NCI-H1436 treated with DMSO at 0.1 percent for 48 hours (cell line): ENCODE data around the gene PREX1.
"Not testable (repeated sequence)": the region's sequence is repeated elsewhere in the genome, so short reads cannot be mapped to it uniquely, and the experiment has no call there.

Source experiments
- DNase-seq: peaks from one replicate; lab custom pipeline; 2025; lab: John Stamatoyannopoulos, UW

The PREX1 gene

DNA sequence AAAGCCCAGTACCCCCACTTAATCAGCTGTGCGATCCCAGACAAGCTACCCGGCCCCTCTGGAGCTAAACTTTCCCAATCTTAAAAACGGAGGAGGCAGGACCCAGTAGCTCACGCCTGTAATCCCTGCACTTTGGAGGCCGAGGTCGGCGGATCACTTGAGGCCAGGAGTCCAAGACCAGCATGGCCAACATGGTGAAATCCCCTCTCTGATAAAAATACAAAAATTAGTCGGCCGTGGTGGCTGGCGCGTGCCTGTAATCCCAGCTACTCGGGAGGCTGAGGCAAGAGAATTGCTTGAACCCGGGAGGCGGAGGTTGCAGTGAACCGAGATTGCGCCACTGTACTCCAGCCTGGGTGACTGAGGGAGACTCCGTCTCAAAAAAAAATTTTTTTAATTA lies 1.3 kb downstream of the PREX1 start:
- not testable (repeated sequence) for DNase-seq

DNA sequence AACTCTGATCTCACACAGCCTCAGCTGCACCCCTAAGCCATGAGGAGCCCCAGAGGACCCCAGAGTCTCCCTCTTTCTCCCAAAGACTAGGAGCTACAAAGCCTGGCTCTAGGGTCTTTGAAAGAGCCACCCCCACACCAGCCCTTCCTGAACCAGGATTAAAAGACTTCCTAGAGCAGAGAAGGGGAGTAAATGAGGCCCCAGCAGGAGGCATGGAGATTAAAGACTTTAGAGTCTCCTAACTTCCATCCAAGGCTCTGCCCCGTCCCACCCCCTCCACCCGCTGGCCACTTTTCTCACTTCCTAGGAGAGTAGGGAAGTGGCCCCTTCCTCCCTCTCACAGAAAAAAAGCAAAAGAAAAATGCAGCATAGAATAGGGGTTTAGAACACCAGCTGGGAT lies 1.7 kb downstream of the PREX1 start:
- no peak for DNase-seq

DNA sequence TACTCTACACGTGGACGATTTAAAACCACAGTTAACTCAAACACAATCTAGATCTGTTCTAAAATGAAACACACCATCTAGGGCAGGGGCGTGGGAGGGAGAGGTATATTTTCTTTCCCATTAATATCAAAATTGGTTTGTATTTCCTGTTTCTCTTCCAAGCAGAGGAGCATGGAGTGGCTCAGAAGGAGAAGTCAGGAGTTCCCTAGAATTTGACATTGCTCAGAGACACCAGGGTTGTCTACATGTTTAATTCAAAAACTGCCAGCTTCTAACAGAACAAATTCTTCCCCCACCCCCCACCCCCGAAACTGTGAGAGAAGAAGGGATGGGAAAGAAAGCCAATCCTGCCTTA lies 2.3 kb downstream of the PREX1 start:
- DNase-seq = no peak

DNA sequence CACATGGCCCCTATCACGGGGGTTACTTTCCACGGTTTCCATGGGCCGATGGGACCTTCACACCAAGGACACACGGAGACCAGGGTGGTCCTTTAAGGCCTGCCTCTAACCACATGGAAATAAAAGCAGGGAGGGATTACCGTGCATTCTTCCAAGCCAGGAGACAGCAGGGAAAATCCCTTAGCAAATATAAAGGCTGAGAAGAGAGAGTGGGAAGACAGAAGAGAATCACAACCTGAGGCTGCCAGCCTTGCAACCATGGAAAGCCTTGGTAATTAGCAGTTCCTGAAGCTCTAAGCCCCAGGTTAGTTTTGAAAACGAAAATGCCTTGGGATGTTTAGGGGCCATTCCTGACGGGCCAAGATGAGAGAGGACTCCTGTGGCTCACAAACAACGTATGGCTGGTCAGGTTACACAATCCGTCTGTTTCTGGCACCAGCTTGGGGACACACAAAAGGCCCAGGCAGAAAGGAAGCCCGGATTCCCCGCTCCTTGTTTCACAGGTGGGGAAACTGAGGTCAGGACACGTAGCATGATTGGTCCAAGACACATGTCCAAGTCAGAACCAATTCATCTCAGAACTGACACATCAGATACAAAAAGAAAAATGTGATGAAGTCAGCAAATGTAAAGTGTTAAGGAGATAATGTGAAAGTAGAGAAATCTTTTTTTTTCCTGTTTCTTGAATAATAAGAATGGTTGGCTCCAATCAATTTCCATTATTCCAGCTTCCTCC lies 2.8 kb downstream of the PREX1 start:
- no peak for DNase-seq

DNA sequence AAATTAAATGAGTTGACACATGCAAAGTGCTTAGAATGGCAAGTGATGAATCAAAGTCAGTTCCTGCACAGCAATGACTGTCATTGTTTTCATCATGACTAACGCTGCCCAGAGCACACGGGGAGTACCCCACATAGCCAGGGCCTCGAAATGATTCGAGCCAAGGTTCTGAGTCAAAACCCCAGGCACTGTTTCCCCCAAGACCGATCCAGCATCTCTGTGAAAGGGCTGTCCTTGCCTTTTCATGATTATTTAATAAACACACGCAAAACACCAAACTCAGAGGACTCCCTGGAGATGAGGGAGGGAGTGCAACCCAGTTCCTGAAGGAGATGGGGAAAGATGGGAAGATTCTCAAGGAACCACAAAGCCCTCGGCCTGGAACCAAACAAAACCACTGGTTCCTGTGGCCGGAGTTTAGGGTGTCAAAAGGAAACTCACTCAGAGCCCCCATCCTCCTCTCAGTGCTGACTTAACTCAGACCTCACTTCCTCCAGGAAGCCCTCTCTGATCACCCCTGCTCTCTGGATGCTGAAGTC lies 3.8 kb downstream of the PREX1 start:
- DNase-seq = no peak

DNA sequence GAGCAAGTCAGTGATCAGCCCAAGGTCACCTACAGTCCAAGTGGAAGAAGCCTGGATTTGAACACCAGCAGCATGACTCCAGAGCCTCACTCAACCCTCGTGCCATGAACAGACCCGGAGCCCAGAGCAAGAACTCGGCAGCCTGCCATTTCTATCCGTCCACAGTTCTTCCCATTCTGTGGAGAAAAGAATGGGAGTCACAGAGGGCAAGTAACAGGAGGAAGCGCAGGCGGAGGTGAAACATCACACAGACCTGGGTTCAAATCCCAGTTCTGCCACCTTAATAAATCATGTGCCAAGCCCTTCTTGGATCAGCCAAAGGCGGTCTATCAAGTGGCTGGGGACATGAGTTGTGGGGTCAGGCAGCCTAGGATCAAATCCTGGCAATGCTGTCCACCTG lies 4.3 kb downstream of the PREX1 start:
- no peak for DNase-seq

DNA sequence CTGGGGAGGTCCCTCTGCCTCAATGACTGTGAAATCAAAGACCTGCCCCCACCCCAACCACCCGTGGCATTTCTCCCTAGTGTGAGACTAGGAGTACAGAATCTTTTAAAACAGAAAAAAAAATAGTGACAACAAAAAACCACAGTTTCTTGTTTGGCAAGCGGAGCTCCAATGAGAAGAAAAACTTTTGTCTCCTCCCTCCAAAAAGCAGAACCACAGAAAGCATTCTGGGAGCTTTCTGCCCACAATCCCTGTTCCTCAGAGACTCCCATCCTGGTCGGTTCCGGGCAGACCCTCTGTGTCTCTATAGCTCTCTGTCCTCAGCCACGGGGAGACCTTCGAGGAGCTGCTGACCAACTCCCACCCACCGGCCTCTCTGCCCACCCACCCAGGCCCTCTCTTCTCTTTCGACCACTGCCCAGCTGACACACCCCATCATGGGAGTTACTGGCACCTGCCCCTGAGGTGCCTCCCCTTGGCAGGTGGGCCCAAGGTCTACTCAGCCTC lies 4.9 kb downstream of the PREX1 start:
- DNase-seq = no peak

DNA sequence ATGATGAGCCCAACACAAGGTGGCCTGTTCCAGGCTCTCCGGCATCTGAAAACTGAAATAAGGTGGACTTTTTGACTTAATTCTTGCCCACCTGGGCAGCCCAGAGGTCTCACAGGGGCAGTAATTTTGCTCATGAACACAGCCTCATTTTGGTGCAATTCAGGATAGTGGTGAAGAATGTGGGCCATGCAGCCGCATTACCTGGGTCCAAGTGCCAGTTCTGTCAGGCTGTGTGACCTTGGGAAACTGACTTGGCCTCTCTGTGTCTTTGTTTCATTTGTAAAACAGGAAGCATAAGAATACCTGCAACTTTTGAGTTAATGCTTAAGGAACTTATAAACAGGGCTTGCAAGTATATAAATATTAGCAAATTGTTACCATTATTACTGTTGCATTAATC lies 5.6 kb downstream of the PREX1 start:
- DNase-seq = no peak

DNA sequence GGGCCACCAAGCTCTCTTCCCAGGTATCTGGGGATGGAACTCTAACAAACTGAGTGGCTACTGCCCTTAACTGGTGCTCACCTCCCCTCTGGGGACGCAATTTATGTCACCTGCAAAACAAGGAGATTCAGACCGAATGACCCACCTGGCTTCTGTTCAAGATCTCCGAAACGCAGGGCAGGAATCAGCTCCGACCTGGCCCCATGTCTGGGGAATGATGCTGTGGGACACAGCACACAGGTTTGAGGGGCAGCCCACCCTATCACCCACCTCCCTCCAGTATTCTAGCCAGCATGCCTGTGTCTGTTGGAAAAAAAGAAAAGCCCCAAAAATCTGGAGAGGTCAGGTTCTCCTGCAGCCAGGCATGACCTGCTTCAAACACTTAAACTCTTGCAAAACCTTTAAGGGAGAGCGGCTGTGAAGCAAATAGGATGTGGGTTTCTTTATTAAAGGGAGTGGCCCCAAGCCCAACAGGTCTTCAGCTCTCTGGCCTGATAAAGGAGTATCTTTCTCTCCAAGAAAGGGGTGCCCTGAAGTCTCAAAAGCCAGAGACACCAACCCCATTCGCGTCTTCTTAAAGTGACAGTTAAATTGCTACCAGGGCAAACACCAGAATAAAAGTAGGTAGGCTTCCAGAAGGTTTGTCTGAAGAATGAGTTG lies 6.4 kb downstream of the PREX1 start:
- DNase-seq = no peak

DNA sequence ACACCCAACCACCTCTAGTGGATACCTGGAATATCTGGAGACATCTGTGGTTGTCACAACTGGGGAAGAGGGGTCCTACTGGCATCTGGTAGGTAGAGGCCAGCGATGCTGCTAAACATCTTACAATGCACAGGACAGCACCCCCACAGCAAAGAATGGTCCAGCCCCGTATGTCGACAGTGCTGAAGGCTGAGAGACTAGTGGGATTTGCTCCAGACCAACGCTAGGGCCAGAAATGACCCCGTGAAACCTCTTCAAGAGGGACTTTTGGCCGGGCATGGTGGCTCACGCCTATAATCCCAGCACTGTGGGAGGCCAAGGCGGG lies 7.2 kb downstream of the PREX1 start:
- no peak for DNase-seq

DNA sequence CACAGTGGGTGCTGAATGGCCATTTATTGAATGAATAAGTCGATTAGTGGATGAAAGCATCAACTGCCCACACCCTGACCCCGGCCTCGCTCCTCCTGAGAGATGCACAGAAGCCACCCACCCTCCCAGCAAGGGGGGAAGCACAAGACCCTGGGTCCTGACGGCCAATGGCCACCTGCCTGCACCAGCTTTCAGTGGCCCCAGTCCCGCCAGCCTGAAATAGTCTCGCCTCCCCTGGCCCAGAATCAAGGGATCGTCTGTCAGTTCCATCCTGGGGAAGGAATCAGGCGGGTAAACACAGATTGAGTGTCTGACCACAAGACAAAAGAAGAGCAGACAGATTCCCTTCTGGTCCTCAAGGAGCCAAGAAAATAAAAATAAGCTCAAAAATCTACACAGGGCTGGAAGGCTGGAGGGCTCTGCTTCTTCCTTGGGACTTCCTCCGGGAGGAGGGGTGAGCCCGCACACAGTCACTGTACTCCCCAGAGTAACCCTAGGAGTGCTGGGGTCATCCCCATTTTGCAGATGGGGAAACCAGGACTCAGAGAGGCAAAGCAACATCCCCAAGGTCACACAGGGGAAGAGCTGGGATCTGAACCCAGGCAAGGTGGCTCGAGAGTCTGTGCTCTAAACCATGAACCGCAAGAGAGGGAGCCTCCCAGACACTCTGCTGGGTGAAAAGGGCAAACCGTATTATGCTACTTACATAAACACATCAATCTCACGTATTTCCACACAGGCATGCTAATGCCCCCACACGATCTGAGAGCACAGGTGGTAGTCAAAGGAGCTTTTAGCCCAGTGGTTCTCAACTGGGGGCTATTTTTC lies 7.8 kb downstream of the PREX1 start:
- no peak for DNase-seq

DNA sequence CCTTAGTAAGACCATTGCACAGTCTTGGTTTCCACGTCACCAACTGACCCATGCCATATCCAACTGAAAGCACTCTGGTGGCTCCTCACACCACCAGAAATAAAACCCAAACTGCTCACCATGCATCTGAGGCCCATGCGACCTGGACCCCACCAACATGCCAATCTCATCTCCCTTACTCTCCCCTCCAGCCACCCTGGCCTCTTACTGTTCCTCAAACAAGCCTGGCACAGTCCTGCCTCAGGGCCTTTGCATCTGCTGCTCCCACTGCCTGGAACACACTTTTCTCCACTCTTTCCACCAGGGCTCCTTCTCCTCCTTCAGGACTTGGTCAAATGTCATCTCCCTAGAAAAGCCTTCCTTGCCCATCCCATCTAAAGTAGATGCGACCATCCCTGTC lies 8.7 kb downstream of the PREX1 start:
- DNase-seq = no peak

DNA sequence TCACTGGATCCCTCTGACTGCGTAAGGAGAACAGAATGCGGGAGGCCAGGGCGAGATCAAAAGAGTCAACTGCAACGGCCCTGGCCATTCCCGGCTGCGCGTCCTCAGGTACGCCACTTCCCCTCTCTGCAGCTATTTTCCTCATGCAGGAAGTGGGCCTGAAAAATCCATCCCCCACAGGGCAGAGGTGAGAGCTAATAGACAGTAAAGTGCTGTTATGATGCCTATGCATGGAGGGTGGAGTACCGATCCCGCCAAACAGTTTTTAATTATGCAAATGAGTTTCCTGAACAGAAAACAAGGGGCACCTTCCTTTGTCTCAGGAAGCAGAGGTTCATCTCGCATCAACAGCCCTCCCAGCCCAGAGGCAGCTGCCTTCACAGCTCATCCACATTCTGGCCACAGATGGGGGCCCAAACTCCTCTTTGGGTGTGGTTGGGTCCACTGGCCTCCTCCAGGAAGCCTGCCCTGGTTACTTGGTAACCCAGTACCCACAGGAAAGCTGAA lies 9.3 kb downstream of the PREX1 start:
- DNase-seq = no peak

DNA sequence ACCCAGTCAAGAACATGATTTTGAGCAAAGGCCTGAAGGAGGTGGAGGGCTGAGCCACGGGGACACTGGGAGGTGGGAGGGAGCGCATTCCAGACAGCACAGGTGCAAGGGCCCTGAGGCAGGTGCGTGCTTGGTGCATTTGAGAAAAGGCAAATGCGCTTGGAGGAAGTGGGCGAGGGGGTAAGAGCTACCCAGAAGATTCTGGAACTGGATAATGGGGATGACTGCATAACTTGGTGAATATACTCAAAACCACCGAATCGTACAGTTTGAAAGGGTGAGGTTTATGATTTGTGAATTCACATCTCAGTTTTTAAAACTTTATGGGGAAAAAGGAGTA lies 9.8 kb downstream of the PREX1 start:
- DNase-seq = no peak

DNA sequence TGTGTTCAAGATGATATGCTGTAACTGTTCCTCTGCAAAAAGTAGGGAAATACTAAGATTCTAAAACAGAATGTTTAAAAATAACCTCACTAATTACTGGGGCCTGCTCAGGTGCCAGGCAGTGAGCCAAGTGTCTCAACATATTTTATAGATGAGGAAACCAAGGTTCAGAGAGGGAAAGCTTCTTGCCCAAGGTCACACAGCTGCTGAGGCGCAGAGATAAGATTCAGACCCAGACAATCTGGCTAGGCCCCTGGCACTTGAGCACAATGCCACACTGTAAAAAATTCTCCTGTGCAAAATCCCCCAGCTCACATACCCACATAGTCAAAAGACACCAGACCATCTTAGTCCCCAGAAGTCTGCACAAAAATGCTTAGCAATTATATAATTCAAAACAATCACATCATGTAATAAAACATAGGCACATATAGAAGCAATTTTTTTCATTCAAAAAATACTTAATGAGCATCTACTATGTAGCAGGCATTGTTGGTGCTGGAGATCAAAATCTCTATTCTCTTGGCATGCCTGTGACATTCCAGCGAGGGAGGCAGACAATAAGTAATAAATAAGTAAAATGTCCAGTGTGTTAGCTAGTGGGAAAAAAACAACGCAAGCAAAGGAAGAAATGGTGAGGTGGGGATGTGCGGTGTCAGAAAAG lies 10.3 kb downstream of the PREX1 start:
- no peak for DNase-seq

DNA sequence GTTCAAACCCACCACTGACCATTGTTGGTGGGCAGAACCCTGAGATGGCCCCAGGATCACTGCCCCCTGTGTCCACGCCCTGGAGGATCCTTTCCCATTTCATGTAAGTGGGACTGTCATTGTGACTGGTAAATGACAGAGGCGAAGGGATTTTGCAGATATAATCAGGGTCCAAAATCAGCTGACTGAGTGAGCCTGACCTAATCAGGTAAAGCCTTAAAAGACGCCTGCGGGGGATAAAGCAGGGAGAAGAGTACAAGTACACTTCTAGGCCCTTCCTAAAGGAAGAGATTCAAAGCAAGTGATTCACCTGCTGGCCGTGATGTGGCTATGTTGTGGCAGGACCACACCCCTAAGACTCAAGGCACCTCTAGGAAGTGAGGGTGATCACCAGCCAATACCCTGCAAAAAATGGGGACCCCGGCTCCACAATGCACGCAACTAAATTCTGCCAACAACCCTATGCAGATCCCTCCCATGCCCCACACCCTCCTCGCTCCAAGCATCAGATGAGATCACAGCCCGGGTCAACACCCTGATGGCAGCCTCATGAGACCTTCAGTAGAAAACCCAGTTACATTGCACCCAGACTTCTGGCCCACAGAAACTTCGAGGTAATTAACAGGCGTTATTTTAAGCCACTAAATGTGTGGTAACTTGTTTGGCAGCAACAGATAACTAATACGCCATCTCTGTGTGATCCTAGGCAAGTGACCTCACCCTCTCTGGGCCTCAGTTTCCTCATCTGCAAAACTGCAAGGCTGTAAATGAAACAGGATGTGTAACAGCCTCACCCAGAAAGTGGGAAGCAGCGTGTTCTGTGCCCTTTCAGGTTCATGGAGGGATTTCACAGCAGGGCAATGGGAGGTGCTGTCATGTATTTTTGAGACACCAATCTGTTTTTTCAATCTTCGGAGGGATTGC lies 11.3 kb downstream of the PREX1 start:
- DNase-seq = no peak

DNA sequence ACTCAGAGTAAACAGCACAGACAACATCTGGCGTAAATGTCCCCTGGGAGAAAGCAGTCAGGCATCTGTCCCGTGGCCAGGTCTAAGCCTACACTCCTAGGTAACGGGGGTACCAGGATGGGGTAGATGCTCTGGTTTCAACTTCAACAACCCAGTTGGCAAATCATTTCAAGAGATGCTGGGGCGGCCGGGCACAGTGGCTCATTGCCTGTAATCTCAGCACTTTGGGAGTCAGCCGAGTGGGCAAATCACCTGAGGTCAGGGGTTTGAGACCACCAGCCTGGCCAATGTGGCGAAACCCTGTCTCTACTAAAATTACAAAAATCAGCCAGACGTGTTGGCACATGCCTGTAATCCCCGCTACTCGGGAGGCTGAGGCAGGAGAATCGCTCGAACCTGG lies 12.3 kb downstream of the PREX1 start:
- DNase-seq = no peak

DNA sequence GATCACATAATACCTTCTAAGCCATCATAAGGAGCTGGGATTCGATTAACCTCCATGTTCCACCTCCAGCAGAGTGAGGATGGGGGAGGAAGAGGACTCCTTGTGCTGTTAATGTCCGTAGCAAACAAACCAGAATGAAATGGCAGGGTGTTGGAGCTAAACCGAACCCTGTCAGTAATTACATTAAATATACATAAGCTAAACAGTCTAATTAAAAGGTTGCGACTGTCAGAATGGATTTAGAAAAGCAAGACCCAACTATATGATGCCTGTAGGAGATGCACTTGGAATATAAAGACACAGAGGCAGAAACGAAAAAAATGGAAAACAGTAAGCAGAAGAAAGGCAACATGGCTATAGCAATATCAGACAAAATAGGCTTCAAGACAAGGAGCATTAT lies 13.2 kb downstream of the PREX1 start:
- no peak for DNase-seq

DNA sequence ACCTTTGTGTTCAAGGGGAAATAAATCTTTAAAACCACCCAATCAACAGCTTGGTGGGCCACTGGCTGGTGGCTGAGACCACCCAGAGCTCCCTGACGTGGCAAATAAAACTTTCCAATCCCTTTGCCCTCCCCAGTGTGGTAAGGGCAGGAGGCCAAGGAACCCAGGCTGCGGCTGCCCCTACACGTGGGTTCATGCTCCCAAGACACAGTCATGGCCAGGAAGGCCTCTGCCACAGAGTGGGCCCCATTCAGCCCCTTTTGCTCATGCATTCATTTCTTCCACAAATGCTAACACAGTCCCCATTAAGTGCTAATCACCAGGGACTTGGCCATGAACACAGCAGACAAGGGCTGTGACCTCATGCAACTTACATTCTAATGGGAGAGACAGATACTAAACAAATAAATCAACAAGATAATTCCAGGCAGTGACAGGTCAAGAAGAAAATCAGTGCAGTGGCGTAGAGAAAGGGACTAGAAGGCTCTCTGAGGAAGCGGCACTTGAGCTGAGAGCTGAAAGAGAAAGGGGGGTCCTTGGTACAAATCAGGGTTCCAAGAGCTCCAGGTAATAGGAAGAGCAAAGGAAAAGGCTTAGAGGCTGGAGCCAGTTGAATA lies 13.8 kb downstream of the PREX1 start:
- DNase-seq = no peak

DNA sequence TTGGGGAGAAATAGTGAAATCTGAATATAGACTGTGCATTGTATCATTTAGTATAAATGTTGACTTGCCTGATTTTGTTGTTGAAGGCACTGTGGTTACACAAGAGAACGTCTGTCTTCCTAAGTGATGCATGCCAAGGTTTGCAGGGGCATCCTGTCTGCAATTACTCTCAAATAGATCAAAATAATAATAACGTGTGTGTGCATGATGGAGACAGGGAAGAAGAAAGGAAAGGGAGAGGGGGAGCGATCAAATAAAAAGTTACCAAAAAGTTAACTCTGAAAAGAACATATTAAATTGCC lies 14.4 kb downstream of the PREX1 start:
- DNase-seq = no peak
